Activated T-helper 1 cell treated with Interleukin-2 at 50 U/mL for 16 hours (primary cell): ENCODE measurements around the gene ZNF202.

Experiments used
- DNase-seq: peaks from one replicate; pipeline ENCODE4 v3.0.0-alpha.2; 2020; ENCODE audit warnings: low read depth

ZNF202 gene

GRCh38 chr11:123683428-123684170 is 57.9 kb downstream of the ZNF202 start:
- DNase-seq, result no peak

DNA sequence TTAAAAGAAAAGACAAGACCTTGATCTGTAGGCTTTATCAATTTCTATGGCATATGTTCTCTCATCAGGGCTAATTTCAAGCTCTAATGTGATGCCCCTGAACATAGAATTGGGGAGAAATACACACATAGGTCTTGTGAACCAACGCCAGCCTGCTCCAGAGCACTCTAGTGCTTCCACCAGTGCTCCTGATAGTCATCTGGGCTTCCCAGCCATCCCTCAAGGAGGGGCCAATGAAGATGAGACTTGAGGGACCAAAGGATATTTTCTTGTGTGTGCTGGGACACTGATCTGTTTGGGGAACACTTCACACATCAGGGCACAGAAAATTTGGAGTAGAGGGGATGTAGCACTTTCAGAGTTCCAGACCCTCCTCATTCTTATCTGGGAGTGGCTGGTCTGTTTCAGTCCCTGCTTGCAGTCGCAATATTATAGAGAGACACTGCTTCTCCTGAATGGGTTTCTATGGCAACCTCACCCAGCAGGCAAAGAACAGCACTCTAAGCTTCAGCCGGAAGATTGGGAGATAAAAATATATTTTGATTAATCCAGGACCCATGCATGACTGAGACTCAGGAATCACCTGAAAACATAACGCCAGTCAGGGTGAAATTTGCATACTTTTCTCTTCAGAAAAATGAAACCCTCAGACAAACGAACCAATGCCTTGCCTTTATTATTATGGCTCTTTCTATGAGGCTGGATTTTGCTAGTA is 58.6 kb downstream of the ZNF202 start:
- DNase-seq, result no peak

- DNase-seq, result no peak
Observed at GRCh38 chr11:123681030-123681429, 60.4 kb downstream of the ZNF202 start.

DNA sequence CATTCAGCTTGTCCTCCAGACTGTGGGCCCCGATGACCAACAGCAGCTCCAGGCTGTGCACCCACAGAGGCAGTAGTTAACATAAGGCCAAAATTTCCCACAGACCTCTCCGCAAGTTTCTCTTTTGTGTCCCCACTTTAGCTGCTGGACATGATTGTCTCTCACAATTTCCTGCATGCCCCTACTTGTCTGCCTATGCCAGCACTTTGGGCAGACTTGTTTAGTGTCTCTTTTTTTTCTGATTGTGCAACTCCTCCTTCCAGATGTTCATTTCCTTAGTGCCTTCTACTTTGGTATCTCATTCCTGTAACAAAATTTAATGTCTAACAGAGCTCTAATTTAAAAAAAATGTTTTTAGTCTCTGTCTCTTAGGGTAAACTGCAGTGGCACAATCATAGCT is 63.2 kb downstream of the ZNF202 start:
- DNase-seq, result no peak

- DNase-seq, result no peak
Observed at GRCh38 chr11:123677510-123677909, 64.0 kb downstream of the ZNF202 start.

DNA sequence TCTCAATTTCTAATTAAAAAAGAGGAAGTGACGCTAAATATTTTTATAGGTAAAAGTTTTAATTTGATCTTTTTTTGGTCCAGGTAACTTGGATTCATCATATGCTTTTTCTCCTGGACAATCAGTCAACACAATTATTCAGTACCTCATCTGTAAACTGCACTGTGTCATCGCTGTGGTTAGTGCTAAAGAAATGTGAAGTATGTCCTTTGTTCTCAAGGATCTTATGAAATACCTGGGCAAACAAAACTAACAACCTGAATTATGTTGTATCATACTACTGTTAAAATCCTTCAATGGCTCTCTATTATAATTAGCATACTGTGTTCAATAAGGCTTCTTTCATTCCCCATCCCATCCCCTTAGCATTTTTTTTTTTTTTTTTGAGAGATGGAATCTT is 67.2 kb downstream of the ZNF202 start:
- no peak for DNase-seq
